MM.1S (cell line): ENCODE results near the gene AGPAT1.

Experiments
- DNase-seq: peaks from one replicate; pipeline ENCODE4 v3.0.0-alpha.2; 2015
- H2AFZ ChIP-seq: fragments of 300-600 bp; sonication (generic); 2 replicates; pipeline ENCODE4 v1.6.0; 2016; ENCODE audit warnings: antibody characterized with exemption, low read length
- H3F3A ChIP-seq: fragments of 300-600 bp; sonication (generic); 2 replicates; pipeline ENCODE4 v1.6.1; 2016; ENCODE audit warnings: mild to moderate bottlenecking, antibody characterized with exemption, low read length, moderate library complexity, mixed read lengths; ENCODE audit not compliant: insufficient read depth
- H3K27ac ChIP-seq: fragments of 300-600 bp; sonication (generic); 2 replicates; pipeline ENCODE4 v1.5.1; 2016; ENCODE audit warnings: mild to moderate bottlenecking, low read length
- H3K27me3 ChIP-seq: fragments of 300-600 bp; sonication (generic); replicated peaks from 2 replicates; pipeline ENCODE4 v1.6.0; 2016; ENCODE audit warnings: low read length; ENCODE audit not compliant: insufficient read depth
- H3K36me3 ChIP-seq: fragments of 300-600 bp; sonication (generic); replicated peaks from 2 replicates; pipeline ENCODE4 v1.6.1; 2016; ENCODE audit warnings: mild to moderate bottlenecking, low read length, mixed read lengths; ENCODE audit not compliant: insufficient read depth
- H3K4me1 ChIP-seq: fragments of 300-600 bp; sonication (generic); 2 replicates; pipeline ENCODE4 v1.6.1; 2016; ENCODE audit warnings: low read length, mixed read lengths
- H3K4me2 ChIP-seq: fragments of 300-600 bp; sonication (generic); 2 replicates; pipeline ENCODE4 v1.6.0; 2016; ENCODE audit warnings: low read depth, low read length
- H3K4me3 ChIP-seq: fragments of 300-600 bp; sonication (generic); 2 replicates; pipeline ENCODE4 v1.5.1; 2016; ENCODE audit warnings: low read length, mixed read lengths
- H3K79me2 ChIP-seq: fragments of 300-600 bp; sonication (generic); 2 replicates; pipeline ENCODE4 v1.6.1; 2016; ENCODE audit warnings: mixed run types, low read length, mixed read lengths
- H3K9ac ChIP-seq: fragments of 300-600 bp; sonication (generic); 2 replicates; pipeline ENCODE4 v1.6.1; 2016; ENCODE audit warnings: low read length, mixed read lengths
- H3K9me2 ChIP-seq: fragments of 300-600 bp; sonication (generic); replicated peaks from 2 replicates; pipeline ENCODE4 v1.6.1; 2016; ENCODE audit warnings: mild to moderate bottlenecking, low read length, mixed read lengths; ENCODE audit not compliant: insufficient read depth
- H3K9me3 ChIP-seq: fragments of 300-600 bp; sonication (generic); replicated peaks from 2 replicates; pipeline ENCODE4 v1.6.1; 2016; ENCODE audit warnings: mild to moderate bottlenecking, low read length, mixed read lengths; ENCODE audit not compliant: insufficient read depth
- H4K20me1 ChIP-seq: fragments of 300-600 bp; sonication (generic); 2 replicates; pipeline ENCODE4 v1.6.1; 2016; ENCODE audit warnings: mild to moderate bottlenecking, low read length, moderate library complexity, mixed read lengths; ENCODE audit not compliant: insufficient read depth
- EZH2 ChIP-seq: fragments of 300-600 bp; sonication (generic); optimal IDR thresholded peaks from 2 replicates; pipeline ENCODE3; 2017; ENCODE audit warnings: low read depth, mild to moderate bottlenecking, antibody characterized with exemption, low read length, mixed read lengths
- EZH2phosphoT487 ChIP-seq: fragments of 300-600 bp; sonication (generic); IDR thresholded peaks from 2 replicates; pipeline ENCODE4 v1.6.1; 2018; ENCODE audit warnings: antibody characterized with exemption, low read length
- TF ChIP-seq, protein P1 (sequence below): fragments of 300-600 bp; sonication (generic); IDR thresholded peaks from 2 replicates; pipeline ENCODE4 v1.5.1; 2016; ENCODE audit warnings: antibody characterized with exemption, low read length, mixed read lengths

AGPAT1 gene

DNA sequence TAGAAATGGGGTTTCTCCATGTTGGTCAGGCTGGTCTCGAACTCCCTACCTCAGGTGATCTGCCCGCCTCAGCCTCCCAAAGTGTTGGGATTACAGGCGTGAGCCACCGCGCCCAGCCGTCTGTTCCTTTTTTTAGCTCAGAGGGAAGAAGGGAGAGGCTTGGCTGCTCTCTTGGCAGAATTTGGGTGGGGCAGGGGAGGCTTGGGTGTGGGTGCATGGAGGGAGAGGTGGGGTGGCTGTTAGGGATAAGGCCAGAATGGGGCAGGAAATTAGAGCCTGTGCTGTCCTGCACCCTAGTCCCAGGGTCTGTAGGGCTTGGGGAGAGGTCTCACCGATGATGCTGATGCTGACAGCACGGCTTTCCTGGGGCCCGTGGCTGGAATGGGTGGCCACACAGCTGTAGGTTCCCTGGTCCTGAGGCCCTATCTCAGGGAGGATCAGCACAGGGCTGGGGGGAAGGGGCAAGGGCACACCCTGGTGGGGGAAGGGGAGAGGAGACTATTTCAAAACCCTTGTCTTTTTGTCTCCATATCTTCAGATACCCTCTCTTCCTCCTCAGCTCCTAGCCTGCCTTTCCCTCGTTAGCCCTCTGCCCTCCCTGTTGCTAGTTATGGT lies 6.1 kb upstream of the AGPAT1 start:
- H3K36me3 ChIP-seq, result no peaks in the 10 kb centered on the region
- DNase-seq, result no peak
- TF ChIP-seq EZH2phosphoT487 (no peak), EZH2 (no peak)
- TF ChIP-seq, protein P1, sequence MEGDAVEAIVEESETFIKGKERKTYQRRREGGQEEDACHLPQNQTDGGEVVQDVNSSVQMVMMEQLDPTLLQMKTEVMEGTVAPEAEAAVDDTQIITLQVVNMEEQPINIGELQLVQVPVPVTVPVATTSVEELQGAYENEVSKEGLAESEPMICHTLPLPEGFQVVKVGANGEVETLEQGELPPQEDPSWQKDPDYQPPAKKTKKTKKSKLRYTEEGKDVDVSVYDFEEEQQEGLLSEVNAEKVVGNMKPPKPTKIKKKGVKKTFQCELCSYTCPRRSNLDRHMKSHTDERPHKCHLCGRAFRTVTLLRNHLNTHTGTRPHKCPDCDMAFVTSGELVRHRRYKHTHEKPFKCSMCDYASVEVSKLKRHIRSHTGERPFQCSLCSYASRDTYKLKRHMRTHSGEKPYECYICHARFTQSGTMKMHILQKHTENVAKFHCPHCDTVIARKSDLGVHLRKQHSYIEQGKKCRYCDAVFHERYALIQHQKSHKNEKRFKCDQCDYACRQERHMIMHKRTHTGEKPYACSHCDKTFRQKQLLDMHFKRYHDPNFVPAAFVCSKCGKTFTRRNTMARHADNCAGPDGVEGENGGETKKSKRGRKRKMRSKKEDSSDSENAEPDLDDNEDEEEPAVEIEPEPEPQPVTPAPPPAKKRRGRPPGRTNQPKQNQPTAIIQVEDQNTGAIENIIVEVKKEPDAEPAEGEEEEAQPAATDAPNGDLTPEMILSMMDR, result no peak
- no peak overlapping the region for H3K4me2 ChIP-seq
- no peak overlapping the region for H3K27ac ChIP-seq
- peaks cover 10% of the 10 kb centered on the region for H3F3A ChIP-seq
- no peaks in the 10 kb centered on the region for H3K9me2 ChIP-seq
- no peaks in the 10 kb centered on the region for H3K27me3 ChIP-seq
- H3K4me3 ChIP-seq, result no peak overlapping the region
- H3K9ac ChIP-seq, result no peak overlapping the region
- H2AFZ ChIP-seq, result no peak overlapping the region
- no peaks in the 10 kb centered on the region for H4K20me1 ChIP-seq
- peaks cover 7% of the 10 kb centered on the region for H3K4me1 ChIP-seq
- peaks cover 8% of the 10 kb centered on the region for H3K79me2 ChIP-seq
- H3K9me3 ChIP-seq, result no peaks in the 10 kb centered on the region

DNA sequence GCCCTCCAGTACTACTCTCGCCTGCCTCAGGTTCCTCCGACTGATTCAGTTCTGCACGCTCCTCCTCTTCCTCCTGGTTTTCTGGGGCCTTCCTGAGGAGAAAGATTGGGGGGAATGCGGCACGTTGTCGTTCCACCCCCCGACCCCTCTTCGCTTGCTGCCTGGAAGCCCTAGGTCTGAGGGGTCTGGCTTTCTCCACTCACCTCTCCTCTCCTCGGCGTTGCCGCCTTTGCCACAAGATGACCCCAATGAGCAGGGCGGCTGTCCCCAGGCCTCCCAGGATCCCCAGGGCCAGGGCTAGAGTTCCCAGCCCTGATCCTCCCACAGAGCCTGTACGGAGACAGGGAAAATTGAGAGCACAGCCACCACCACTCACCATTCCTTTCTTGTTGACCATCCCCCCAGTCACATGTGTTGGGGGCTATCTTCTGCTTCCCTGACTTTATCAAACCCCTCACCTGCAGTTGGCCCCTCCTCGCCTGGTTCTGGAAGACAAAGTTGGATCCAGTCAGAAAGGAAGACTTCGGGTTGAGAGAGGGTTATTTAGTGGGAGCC lies 5.3 kb upstream of the AGPAT1 start:
- Histone ChIP-seq H3K4me3 (no peak overlapping the region), H3K27ac (no peak overlapping the region), H2AFZ (no peak overlapping the region), H3K79me2 (peaks cover 8% of the 10 kb centered on the region), H3F3A (peaks cover 18% of the 10 kb centered on the region), H3K4me2 (no peak overlapping the region), H3K36me3 (no peaks in the 10 kb centered on the region), H3K27me3 (no peaks in the 10 kb centered on the region), H3K4me1 (peaks cover 15% of the 10 kb centered on the region), H3K9ac (no peak overlapping the region), H3K9me3 (no peaks in the 10 kb centered on the region), H4K20me1 (no peaks in the 10 kb centered on the region), H3K9me2 (no peaks in the 10 kb centered on the region)
- TF ChIP-seq EZH2phosphoT487, result no peak
- TF ChIP-seq EZH2, result no peak
- TF ChIP-seq, protein P1, result no peak
- no peak for DNase-seq

DNA sequence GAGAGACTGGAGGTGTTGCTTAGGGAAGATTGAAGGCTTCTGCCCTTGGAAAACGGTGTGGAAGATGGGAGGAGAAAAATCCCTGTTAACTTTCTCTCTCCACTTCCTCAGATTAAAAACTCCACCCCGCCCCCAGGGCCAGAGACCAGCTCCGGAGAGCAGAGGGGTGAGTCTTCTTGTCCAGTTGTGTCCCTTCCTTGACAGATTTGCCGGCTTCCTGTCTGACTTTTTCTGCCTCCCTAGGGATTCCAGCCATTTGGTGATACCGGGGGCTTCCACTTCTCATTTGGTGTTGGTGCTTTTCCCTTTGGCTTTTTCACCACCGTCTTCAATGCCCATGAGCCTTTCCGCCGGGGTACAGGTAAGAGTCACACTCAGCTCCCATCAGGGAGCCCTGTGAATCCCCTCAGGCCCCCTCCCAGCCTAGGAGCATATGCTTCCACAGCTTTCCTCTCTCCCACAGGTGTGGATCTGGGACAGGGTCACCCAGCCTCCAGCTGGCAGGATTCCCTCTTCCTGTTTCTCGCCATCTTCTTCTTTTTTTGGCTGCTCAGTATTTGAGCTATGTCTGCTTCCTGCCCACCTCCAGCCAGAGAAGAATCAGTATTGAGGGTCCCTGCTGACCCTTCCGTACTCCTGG lies 4.0 kb upstream of the AGPAT1 start:
- Histone ChIP-seq H2AFZ (no peak overlapping the region), H3F3A (peaks cover 19% of the 10 kb centered on the region), H3K4me1 (peaks cover 21% of the 10 kb centered on the region), H3K9me3 (no peaks in the 10 kb centered on the region), H3K4me3 (no peak overlapping the region), H3K79me2 (peaks cover 15% of the 10 kb centered on the region), H3K9me2 (no peaks in the 10 kb centered on the region), H3K4me2 (no peak overlapping the region), H3K27ac (no peak overlapping the region), H3K9ac (no peak overlapping the region), H4K20me1 (no peaks in the 10 kb centered on the region), H3K36me3 (no peaks in the 10 kb centered on the region), H3K27me3 (no peaks in the 10 kb centered on the region)
- TF ChIP-seq EZH2, result no peak
- TF ChIP-seq, protein P1, result no peak
- no peak for TF ChIP-seq EZH2phosphoT487
- no peak for DNase-seq
